Measurements from ENCODE around the gene PRDM9. TPM values are rescaled to one million over a fixed set of nuclear protein-coding genes. Genes with fewer than 3 reads are reported as not detected.
"Not testable (repeated sequence)": the region's sequence is repeated elsewhere in the genome, so short reads cannot be mapped to it uniquely, and the experiment has no call there.

The PRDM9 gene
- total RNA-seq, 1 donor from 2014 or later, result not detected

GRCh38 chr5:23473915-23474314 is 33.5 kb upstream of the PRDM9 start:
- H3K9me3 Mint-ChIP-seq, result no peaks in the 10 kb centered on the region
- H3K36me3 Mint-ChIP-seq, result no peaks in the 10 kb centered on the region
- no peak for DNase-seq (ENCODE audit: low spot score in 2 of 2, unreplicated experiment in 2 of 2)
- no peak for TF ChIP-seq CTCF (IDR thresholded peaks at IDR 0.05; ENCODE audit: unreplicated experiment)
- no peak overlapping the region for H3K4me3 Mint-ChIP-seq
- no peaks in the 10 kb centered on the region for H3K27me3 Mint-ChIP-seq (ENCODE audit: low read depth)
- no peak overlapping the region for H3K27ac Mint-ChIP-seq
- H3K4me1 Mint-ChIP-seq, result no peaks in the 10 kb centered on the region

GRCh38 chr5:23474315-23474714 is 33.1 kb upstream of the PRDM9 start:
- Mint-ChIP-seq H3K27me3 (ENCODE audit: low read depth) (no peaks in the 10 kb centered on the region), H3K27ac (no peak overlapping the region), H3K4me1 (no peaks in the 10 kb centered on the region), H3K9me3 (peaks cover 1% of the 10 kb centered on the region), H3K36me3 (no peaks in the 10 kb centered on the region), H3K4me3 (no peak overlapping the region)
- TF ChIP-seq CTCF (IDR thresholded peaks at IDR 0.05; ENCODE audit: unreplicated experiment), result no peak
- no peak for DNase-seq (ENCODE audit: low spot score in 2 of 2, unreplicated experiment in 2 of 2)

- peaks cover 4% of the 10 kb centered on the region for H3K9me3 Mint-ChIP-seq
- no peaks in the 10 kb centered on the region for H3K27me3 Mint-ChIP-seq (ENCODE audit: low read depth)
- no peak for DNase-seq (ENCODE audit: low spot score in 2 of 2, unreplicated experiment in 2 of 2)
- no peaks in the 10 kb centered on the region for H3K36me3 Mint-ChIP-seq
- no peak for TF ChIP-seq CTCF (IDR thresholded peaks at IDR 0.05; ENCODE audit: unreplicated experiment)
- H3K27ac Mint-ChIP-seq, result no peak overlapping the region
- H3K4me3 Mint-ChIP-seq, result no peak overlapping the region
- no peaks in the 10 kb centered on the region for H3K4me1 Mint-ChIP-seq
Measured at GRCh38 chr5:23476580-23476979, 30.8 kb upstream of the PRDM9 start.

GRCh38 chr5:23482642-23483041 is 24.8 kb upstream of the PRDM9 start:
- H3K4me3 Mint-ChIP-seq, result no peak overlapping the region
- H3K27ac Mint-ChIP-seq, result no peak overlapping the region
- DNase-seq (ENCODE audit: low spot score in 2 of 2, unreplicated experiment in 2 of 2), result no peak
- no peaks in the 10 kb centered on the region for H3K27me3 Mint-ChIP-seq (ENCODE audit: low read depth)
- TF ChIP-seq CTCF (IDR thresholded peaks at IDR 0.05; ENCODE audit: unreplicated experiment), result no peak
- no peaks in the 10 kb centered on the region for H3K36me3 Mint-ChIP-seq
- H3K9me3 Mint-ChIP-seq, result peaks cover 26% of the 10 kb centered on the region
- H3K4me1 Mint-ChIP-seq, result no peaks in the 10 kb centered on the region

DNA sequence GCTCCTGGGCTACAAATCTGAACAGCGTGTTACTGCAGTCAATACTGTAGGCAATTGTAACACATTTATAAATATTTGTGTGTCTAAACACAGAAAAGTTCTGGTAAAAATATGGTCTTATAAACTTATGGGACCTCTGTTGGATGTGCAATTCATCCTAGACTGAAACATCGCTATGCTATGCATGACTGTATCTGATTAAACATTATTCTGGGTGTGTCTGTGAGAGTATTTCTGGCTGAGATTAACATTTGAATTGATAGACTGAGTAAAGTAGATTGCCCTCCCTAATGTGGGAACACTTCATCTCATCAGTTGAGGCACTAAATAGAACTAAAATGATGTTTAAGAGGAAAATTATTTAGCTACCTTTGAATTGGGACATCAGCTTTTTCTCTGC is 24.3 kb upstream of the PRDM9 start:
- TF ChIP-seq CTCF (IDR thresholded peaks at IDR 0.05; ENCODE audit: unreplicated experiment), result no peak
- H3K36me3 Mint-ChIP-seq, result no peaks in the 10 kb centered on the region
- DNase-seq (ENCODE audit: low spot score in 2 of 2, unreplicated experiment in 2 of 2), result no peak
- H3K4me1 Mint-ChIP-seq, result no peaks in the 10 kb centered on the region
- no peak overlapping the region for H3K27ac Mint-ChIP-seq
- H3K27me3 Mint-ChIP-seq (ENCODE audit: low read depth), result no peaks in the 10 kb centered on the region
- H3K9me3 Mint-ChIP-seq, result peaks cover 30% of the 10 kb centered on the region
- no peak overlapping the region for H3K4me3 Mint-ChIP-seq

DNA sequence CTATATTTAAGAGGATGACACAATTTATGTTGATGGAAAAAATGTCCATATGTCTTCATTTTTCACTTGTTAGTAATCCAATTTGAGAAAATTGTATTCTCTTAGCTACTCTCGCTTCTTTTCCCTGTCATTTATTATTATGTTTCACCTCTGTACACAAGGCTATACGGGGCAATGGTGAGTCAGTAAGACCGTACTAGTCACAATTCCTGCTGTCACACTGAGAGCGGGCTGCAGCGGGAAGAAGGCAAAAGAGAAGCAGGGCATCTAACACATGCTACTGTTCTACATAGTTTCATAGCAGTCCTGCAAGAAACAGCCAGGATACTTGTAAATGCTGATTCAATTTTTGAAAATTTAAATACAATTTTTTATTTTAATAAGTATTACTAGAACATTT is 23.3 kb upstream of the PRDM9 start:
- H3K4me3 Mint-ChIP-seq, result no peak overlapping the region
- TF ChIP-seq CTCF (IDR thresholded peaks at IDR 0.05; ENCODE audit: unreplicated experiment), result no peak
- no peaks in the 10 kb centered on the region for H3K27me3 Mint-ChIP-seq (ENCODE audit: low read depth)
- peaks cover 39% of the 10 kb centered on the region for H3K9me3 Mint-ChIP-seq
- no peaks in the 10 kb centered on the region for H3K4me1 Mint-ChIP-seq
- no peak for DNase-seq (ENCODE audit: low spot score in 2 of 2, unreplicated experiment in 2 of 2)
- no peaks in the 10 kb centered on the region for H3K36me3 Mint-ChIP-seq
- H3K27ac Mint-ChIP-seq, result no peak overlapping the region

GRCh38 chr5:23486227-23486626 is 21.2 kb upstream of the PRDM9 start:
- not testable (repeated sequence) for H3K27ac Mint-ChIP-seq; H3K4me1 Mint-ChIP-seq; H3K4me3 Mint-ChIP-seq; DNase-seq (ENCODE audit: low spot score in 2 of 2, unreplicated experiment in 2 of 2); H3K36me3 Mint-ChIP-seq; H3K27me3 Mint-ChIP-seq (ENCODE audit: low read depth)
- H3K9me3 Mint-ChIP-seq, result peaks cover 38% of the 10 kb centered on the region

All from mesothelial cell of epicardium (in vitro differentiated cells).